Mucosa of descending colon (tissue), 3 donors: Measurements from ENCODE around the gene CLCNKB. TPM values are rescaled to one million over a fixed set of nuclear protein-coding genes. Genes with fewer than 3 reads are reported as not detected.
A peak's percentile ranks its signal among the peaks of the same experiment; 100 is the strongest.

Experiments used
- ATAC-seq: fragments of 200-7000 bp; cut with Tn5 transposase; one replicate; pipeline ENCODE4 v1.9.1; 2020; ENCODE audit warnings: mild to moderate bottlenecking, moderate library complexity
- DNase-seq, 3 donors: peaks; one replicate each; pipeline ENCODE4 v3.0.0-alpha.2; 2020
- H3K36me3 ChIP-seq: fragments of 200-600 bp; one replicate; pipeline ENCODE4 v1.8.0; 2021; ENCODE audit warnings: low read depth, mild to moderate bottlenecking
- H3K4me1 ChIP-seq: fragments of 200-600 bp; one replicate; pipeline ENCODE4 v1.8.0; 2021; ENCODE audit warnings: low read depth, mild to moderate bottlenecking
- H3K4me3 ChIP-seq: fragments of 200-600 bp; one replicate; pipeline ENCODE4 v1.8.0; 2021; ENCODE audit warnings: mild to moderate bottlenecking
- H3K9me3 ChIP-seq: fragments of 200-600 bp; one replicate; pipeline ENCODE4 v1.8.0; 2021; ENCODE audit warnings: mild to moderate bottlenecking
- CTCF ChIP-seq: fragments of 200-600 bp; IDR thresholded peaks from one replicate; pipeline ENCODE4 v1.8.0; 2022; ENCODE audit warnings: antibody characterized with exemption, mild to moderate bottlenecking
- intact Hi-C, 2 donors: fragments of 100-400 bp; cut with DNase I in 1 of 2; cut with micrococcal nuclease in 1 of 2; formaldehyde crosslinking; loops; one replicate each; pipeline versions ENCODE4 v1.11.0 to v1.11.1; 2022; cut with DNase I, micrococcal nuclease
- long read RNA-seq, 2 donors: library from polyadenylated mRNA; unstranded; transcript quantifications; one replicate each; pipeline ENCODE4 v2.0.0, GENCODE V29; 2019 to 2021
- total RNA-seq, 3 donors: library from RNA; stranded (reverse); fragmentation: NEBNext Ultra II Directional in 2 of 3; extraction: Animal tissue kit (Norgen Biotek cat#: 25700) in 2 of 3; gene quantifications; one replicate each; pipeline versions ENCODE4 v1.2.1 to v1.2.4, GENCODE V29; 2021 to 2023
- donor health status: DM: no; HTN: no; CAD: no; lungs with moderate emphysema.
- donor health status: DM: no; HTN: no; CAD: no.
- donor health status: DM: no; HTN: yes; CAD: no.

The CLCNKB gene
- total RNA-seq, result 1 to 10 TPM in 1 of 3 donors, not detected in 2; 1.2 TPM
- long read RNA-seq, donor 1, partial matches to known transcripts, result 0 of 1 reads
- long read RNA-seq, donor 1, other reads (novel, unspliced or antisense), result 0 of 1 reads
- long read RNA-seq, donor 2, partial matches to known transcripts, result 0 of 3 reads
- long read RNA-seq, donor 2, other reads (novel, unspliced or antisense), result 3 of 3 reads

GRCh38 chr1:16043521-16043920 lies at the start of gene CLCNKB:
Gene CLCNKB, plus strand, starts transcription at chr1:16043782. Its CDS starts 711 bp downstream, at chr1:16044493.
- TF ChIP-seq CTCF, result no peak
- H3K4me3 ChIP-seq, result no peak within 1 kb of the TSS
- DNase-seq (peak in 2 of 3 donors; percentile 59 to 66), ATAC-seq (peak; percentile 71)
- intact Hi-C loops, result no loop called here
- no peaks in the 10 kb centered on the region for H3K9me3 ChIP-seq
- H3K36me3 ChIP-seq, result no peaks in the 10 kb centered on the region
- H3K4me1 ChIP-seq, result no peaks in the 10 kb centered on the region

GRCh38 chr1:15994081-15994480 lies 49.5 kb upstream of the CLCNKB start:
- intact Hi-C loops, result loop anchor here in 1 of 2 donors (10.0 kb wide), 1 partner anchor 189 kb away; the partner anchor contains the start of gene UQCRHL
- no peaks in the 10 kb centered on the region for H3K36me3 ChIP-seq
- peaks cover 2% of the 10 kb centered on the region for H3K4me1 ChIP-seq
- no peak for TF ChIP-seq CTCF
- H3K4me3 ChIP-seq, result no peak overlapping the region
- ATAC-seq (no peak), DNase-seq (no peak)
- H3K9me3 ChIP-seq, result no peaks in the 10 kb centered on the region

GRCh38 chr1:15994590-15995351 lies 48.8 kb upstream of the CLCNKB start:
- ATAC-seq, result peak; percentile 84

GRCh38 chr1:15997076-15997585 lies 46.5 kb upstream of the CLCNKB start:
- intact Hi-C loops, result loop anchor here in 1 of 2 donors (10.0 kb wide), 1 partner anchor 192 kb away; the partner anchor contains the start of gene UQCRHL

More at GRCh38 chr1:15994590-15995351, 48.8 kb upstream of the CLCNKB start:
- Histone ChIP-seq H3K4me3 (no peak overlapping the region), H3K4me1 (peaks cover 2% of the 10 kb centered on the region), H3K36me3 (no peaks in the 10 kb centered on the region), H3K9me3 (no peaks in the 10 kb centered on the region)
- peak; percentile 53 for TF ChIP-seq CTCF
- intact Hi-C loops, result loop anchor here in 1 of 2 donors (10.0 kb wide), 1 partner anchor 190 kb away; the partner anchor contains the start of gene UQCRHL
- DNase-seq, result peak in 2 of 3 donors; percentile 65 to 73

More at GRCh38 chr1:15997076-15997585, 46.5 kb upstream of the CLCNKB start:
- no peaks in the 10 kb centered on the region for H3K9me3 ChIP-seq
- DNase-seq (no peak), ATAC-seq (no peak)
- no peak for TF ChIP-seq CTCF
- H3K4me1 ChIP-seq, result peaks cover 2% of the 10 kb centered on the region
- H3K4me3 ChIP-seq, result no peak overlapping the region
- H3K36me3 ChIP-seq, result no peaks in the 10 kb centered on the region
